GM12873 (cell line): ENCODE results near the gene SHISAL2A.

Source experiments
- TF ChIP-seq, protein P1 (sequence below): IDR thresholded peaks from 2 replicates; pipeline ENCODE4 v1.5.1; 2012; ENCODE audit warnings: low read depth, mild to moderate bottlenecking, moderate library complexity, low read length, control low read depth; ENCODE audit not compliant: insufficient read depth; ENCODE audit errors: missing control alignments

The SHISAL2A gene

DNA sequence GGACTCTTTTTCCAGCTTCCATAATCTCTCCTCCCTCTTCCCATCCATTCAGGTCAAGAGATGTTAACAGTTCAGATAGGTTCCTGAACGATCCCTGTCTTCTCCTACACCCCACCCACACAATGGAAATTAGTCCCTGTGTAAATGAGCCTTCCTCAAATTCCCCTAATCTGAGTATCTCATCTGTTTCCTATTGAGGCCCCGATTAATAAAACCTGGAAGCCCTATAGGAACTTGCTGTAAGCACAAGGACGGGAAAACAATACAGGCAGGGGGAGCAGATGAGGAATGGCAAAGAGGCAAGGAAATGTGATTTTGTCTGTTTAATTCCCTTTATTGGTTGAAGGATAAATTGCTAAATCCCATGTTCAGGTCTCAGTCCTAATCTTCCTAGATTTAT, 37.9 kb upstream of the SHISAL2A start:
- TF ChIP-seq, protein P1, sequence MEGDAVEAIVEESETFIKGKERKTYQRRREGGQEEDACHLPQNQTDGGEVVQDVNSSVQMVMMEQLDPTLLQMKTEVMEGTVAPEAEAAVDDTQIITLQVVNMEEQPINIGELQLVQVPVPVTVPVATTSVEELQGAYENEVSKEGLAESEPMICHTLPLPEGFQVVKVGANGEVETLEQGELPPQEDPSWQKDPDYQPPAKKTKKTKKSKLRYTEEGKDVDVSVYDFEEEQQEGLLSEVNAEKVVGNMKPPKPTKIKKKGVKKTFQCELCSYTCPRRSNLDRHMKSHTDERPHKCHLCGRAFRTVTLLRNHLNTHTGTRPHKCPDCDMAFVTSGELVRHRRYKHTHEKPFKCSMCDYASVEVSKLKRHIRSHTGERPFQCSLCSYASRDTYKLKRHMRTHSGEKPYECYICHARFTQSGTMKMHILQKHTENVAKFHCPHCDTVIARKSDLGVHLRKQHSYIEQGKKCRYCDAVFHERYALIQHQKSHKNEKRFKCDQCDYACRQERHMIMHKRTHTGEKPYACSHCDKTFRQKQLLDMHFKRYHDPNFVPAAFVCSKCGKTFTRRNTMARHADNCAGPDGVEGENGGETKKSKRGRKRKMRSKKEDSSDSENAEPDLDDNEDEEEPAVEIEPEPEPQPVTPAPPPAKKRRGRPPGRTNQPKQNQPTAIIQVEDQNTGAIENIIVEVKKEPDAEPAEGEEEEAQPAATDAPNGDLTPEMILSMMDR = no peak

DNA sequence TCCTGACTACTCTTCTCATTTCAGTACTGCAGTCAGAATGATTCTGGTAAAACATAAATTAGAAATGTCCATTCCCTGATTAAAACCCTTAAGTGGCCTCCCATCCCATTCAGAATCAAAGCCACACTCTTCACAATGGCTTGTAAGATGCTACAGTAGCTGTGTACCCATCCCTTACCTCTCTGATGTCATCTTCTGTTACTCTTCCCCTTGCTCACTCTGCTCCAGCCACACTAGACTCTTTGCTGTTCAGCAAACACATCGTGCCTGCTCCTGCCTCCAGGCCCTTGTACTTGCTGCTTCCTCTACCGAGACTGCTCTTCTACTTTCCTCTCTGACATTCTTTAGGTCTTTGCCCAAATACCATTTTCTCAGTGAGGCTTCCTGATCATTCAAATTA, 35.1 kb upstream of the SHISAL2A start:
- TF ChIP-seq, protein P1 = no peak

DNA sequence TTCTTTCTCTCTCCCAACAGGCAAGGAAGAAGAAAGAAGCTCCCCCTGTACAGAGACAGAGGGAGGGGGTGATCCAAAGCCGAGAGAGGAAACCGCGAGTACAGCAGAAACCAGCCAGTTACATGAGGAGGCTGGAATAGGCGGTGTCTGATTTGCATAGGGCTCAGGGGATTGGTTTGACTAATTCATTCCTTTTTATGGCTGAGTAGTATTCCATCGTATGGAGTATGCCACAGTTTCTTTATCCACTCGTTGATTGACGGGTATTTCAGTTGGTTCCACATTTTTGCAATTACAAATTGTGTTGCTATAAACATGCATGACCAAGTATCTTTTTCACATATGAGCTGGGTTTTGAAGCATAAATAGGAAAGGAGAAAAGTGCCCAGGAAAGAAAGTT, 34.2 kb upstream of the SHISAL2A start:
- TF ChIP-seq, protein P1 = no peak

DNA sequence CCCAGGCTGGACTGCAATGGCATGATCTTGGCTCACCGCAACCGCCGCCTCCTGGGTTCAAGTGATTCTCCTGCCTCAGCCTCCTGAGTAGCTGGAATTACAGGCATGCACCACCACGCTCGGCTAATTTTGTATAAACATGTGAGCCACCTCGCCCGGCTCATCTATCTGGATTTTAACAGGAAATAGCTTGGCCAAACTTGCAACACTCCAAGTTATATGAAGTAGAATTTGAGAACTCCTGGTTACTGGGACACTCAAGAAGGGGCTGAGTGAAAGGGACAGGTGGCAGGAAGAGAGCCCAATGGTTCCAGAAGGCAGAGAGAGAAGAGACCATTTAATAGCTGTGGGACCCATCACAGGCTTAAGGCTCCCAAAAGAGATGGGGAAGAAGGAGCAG, 33.7 kb upstream of the SHISAL2A start:
- TF ChIP-seq, protein P1 = no peak

DNA sequence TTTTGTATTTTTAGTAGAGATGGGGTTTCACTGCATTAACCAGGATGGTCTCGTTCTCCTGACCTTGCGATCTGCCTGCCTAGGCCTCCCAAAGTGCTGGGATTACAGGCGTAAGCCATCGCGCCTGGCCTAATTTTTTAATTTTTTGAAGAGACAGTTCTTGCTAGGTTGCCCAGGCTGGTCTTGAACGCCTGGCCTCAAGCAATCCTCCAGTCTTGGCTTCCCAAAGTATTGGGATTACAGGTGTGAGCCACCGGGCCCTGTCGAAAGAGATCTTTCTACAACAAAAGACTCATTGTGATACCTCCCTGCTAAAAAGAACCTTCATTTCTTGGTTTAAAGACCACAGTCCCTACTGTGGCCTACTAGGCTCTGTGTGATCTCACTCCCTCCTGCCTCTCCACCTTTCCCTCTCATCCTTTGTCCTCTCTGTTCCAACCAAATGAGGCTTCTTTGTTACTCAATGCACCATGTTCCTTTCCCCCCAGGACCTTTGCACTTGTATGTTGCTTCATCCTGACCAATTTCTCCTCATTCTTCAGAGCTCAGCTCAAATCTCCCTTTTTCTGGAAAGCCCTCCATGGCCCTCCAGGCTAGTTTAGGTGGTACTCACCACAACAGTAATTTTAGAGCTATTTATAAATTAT, 32.3 kb upstream of the SHISAL2A start:
- TF ChIP-seq, protein P1 = no peak

DNA sequence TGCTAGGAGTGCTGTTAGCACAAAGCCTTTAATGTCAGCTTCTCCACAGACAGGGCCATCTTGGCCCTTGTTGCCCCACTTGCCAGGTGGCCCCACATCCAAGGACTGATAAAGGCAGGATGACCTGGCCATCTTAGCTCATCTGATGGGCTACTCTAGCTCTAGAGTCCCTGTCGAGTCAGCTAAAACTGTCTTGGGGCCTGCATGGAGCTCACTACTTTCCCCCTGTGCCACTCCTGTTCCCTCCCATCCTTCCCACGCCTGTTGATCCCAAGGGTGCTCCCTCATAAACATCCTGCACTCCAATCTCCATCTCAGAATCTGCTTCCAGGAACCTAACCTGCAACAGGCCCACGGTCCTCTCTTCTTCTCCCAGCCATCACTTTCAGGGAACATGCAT, 31.4 kb upstream of the SHISAL2A start:
- TF ChIP-seq, protein P1 = no peak

DNA sequence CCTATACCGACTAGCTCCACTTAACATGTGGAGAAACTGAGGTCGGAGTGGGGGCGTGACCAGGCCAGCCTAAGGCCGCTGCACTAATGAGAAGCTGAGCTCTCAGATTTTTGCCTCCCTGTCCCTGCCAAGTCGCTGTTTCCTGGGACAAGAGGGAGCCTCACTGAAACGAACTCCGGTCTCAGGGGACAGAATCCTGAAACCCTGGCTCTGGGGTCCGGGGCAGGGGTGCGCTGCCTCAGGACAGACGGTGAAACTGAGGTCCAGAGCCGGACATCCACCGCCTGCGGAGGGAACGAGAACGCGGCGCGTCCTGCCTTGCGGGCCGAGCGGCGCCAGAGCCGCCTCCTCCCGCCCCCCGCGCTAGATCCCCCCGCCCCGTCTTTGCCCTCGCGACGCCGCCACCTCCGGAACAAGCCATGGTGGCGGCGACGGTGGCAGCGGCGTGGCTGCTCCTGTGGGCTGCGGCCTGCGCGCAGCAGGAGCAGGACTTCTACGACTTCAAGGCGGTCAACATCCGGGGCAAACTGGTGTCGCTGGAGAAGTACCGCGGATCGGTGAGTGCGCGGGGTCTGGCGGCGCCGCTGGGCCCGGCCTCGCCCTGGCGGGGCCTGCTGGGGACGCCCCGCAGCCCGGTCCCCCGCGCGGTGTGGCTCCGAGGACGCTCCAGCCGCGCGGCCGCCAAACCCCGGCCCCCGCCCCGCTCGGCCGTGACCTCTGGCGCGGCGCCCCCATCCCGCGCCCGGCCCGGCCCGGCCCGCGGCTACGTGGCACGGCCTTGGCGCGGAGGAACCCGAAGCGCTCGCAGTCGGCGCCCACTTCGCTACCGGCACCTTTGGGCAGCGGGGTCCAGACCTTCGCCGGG, 30.7 kb upstream of the SHISAL2A start, which contains the start of gene GPX7:
GPX7 (plus strand) TSS at position 381 of the 865 bp plus-strand sequence; CDS start at position 420, 39 bp downstream.
- TF ChIP-seq, protein P1 = no peak
